Stimulated activated naive CD8-positive, alpha-beta T cell treated with anti-CD3 and anti-CD28 coated beads, Interleukin-15, amount 100 ng/mL, for 72 hours (primary cell): ENCODE measurements around the gene APMAP.

Experiments
- ATAC-seq: fragments of 150-1000 bp; cut with Tn5 transposase; 2 replicates; pipeline ENCODE4 v1.10.0; 2021; ENCODE audit warnings: mild to moderate bottlenecking, moderate library complexity
- DNase-seq, 2 donors: peaks; one replicate each; pipeline ENCODE4 v3.0.0; 2021 to 2022
- H3K27ac Mint-ChIP-seq, 2 donors: one replicate each; pipeline ENCODE4 v1.8.0; 2022; ENCODE audit warnings: mild to moderate bottlenecking in 2 of 2, mixed read lengths in 2 of 2, moderate library complexity in 2 of 2
- H3K27me3 Mint-ChIP-seq: one replicate; pipeline ENCODE4 v1.8.0; 2022; ENCODE audit warnings: mixed read lengths
- H3K4me1 Mint-ChIP-seq: one replicate; pipeline ENCODE4 v1.8.0; 2022; ENCODE audit warnings: mild to moderate bottlenecking, mixed read lengths
- H3K4me3 Mint-ChIP-seq, 2 donors: one replicate each; pipeline ENCODE4 v1.8.0; 2022; ENCODE audit warnings: mild to moderate bottlenecking in 2 of 2, mixed read lengths in 2 of 2, moderate library complexity in 1 of 2
- H3K9me3 Mint-ChIP-seq, 2 donors: one replicate each; pipeline ENCODE4 v1.8.0; 2022; ENCODE audit warnings: mixed read lengths in 2 of 2

Gene APMAP

GRCh38 chr20:25030649-25031207, 38.2 kb upstream of the APMAP start:
- Mint-ChIP-seq H3K27ac (no peak overlapping the region), H3K4me3 (no peak overlapping the region)

GRCh38 chr20:25030007-25030648, 37.6 kb upstream of the APMAP start:
- Mint-ChIP-seq H3K4me3 (no peak overlapping the region), H3K27ac (no peak overlapping the region), H3K4me1 (peaks cover 20% of the 10 kb centered on the region), H3K9me3 (no peaks in the 10 kb centered on the region), H3K27me3 (no peaks in the 10 kb centered on the region)
- DNase-seq (no peak), ATAC-seq (no peak)

More at GRCh38 chr20:25030649-25031207, 38.2 kb upstream of the APMAP start:
- DNase-seq: no peak
- Mint-ChIP-seq H3K4me1 (peaks cover 24% of the 10 kb centered on the region), H3K27me3 (no peaks in the 10 kb centered on the region), H3K9me3 (no peaks in the 10 kb centered on the region)
- no peak for ATAC-seq

GRCh38 chr20:25025986-25026605, 33.5 kb upstream of the APMAP start:
- no peaks in the 10 kb centered on the region for H3K27me3 Mint-ChIP-seq
- no peak overlapping the region for H3K4me3 Mint-ChIP-seq
- ATAC-seq (no peak), DNase-seq (no peak)
- H3K9me3 Mint-ChIP-seq: no peaks in the 10 kb centered on the region
- H3K27ac Mint-ChIP-seq: peak overlapping the region in 1 of 2 donors; percentile 78
- peaks cover 16% of the 10 kb centered on the region for H3K4me1 Mint-ChIP-seq

GRCh38 chr20:25025091-25025861, 32.7 kb upstream of the APMAP start:
- no peak for ATAC-seq
- H3K4me3 Mint-ChIP-seq: no peak overlapping the region
- no peaks in the 10 kb centered on the region for H3K9me3 Mint-ChIP-seq
- peak overlapping the region; percentile 68 to 78 for H3K27ac Mint-ChIP-seq
- H3K4me1 Mint-ChIP-seq: peaks cover 16% of the 10 kb centered on the region
- no peak for DNase-seq
- H3K27me3 Mint-ChIP-seq: no peaks in the 10 kb centered on the region

GRCh38 chr20:25024171-25024570, 31.6 kb upstream of the APMAP start:
- ATAC-seq (no peak), DNase-seq (no peak)
- peak overlapping the region in 1 of 2 donors; percentile 14 for H3K27ac Mint-ChIP-seq
- no peaks in the 10 kb centered on the region for H3K9me3 Mint-ChIP-seq
- H3K27me3 Mint-ChIP-seq: no peaks in the 10 kb centered on the region
- H3K4me1 Mint-ChIP-seq: peaks cover 16% of the 10 kb centered on the region
- H3K4me3 Mint-ChIP-seq: no peak overlapping the region

GRCh38 chr20:25023356-25023755, 30.8 kb upstream of the APMAP start:
- ATAC-seq: no peak
- no peaks in the 10 kb centered on the region for H3K27me3 Mint-ChIP-seq
- no peak for DNase-seq
- no peak overlapping the region for H3K4me3 Mint-ChIP-seq
- H3K4me1 Mint-ChIP-seq: peaks cover 16% of the 10 kb centered on the region
- no peaks in the 10 kb centered on the region for H3K9me3 Mint-ChIP-seq
- peak overlapping the region in 1 of 2 donors; percentile 10 for H3K27ac Mint-ChIP-seq

- H3K27ac Mint-ChIP-seq: peak overlapping the region in 1 of 2 donors; percentile 40
- DNase-seq (no peak), ATAC-seq (no peak)
- H3K27me3 Mint-ChIP-seq: no peaks in the 10 kb centered on the region
- no peak overlapping the region for H3K4me3 Mint-ChIP-seq
- peaks cover 16% of the 10 kb centered on the region for H3K4me1 Mint-ChIP-seq
- no peaks in the 10 kb centered on the region for H3K9me3 Mint-ChIP-seq
These were observed 30.1 kb upstream of the APMAP start for GRCh38 chr20:25022680-25023079.

- Mint-ChIP-seq H3K4me3 (no peak overlapping the region), H3K27ac (no peak overlapping the region), H3K27me3 (no peaks in the 10 kb centered on the region), H3K9me3 (no peaks in the 10 kb centered on the region), H3K4me1 (peaks cover 10% of the 10 kb centered on the region)
- ATAC-seq (no peak), DNase-seq (no peak)
These were observed 28.8 kb upstream of the APMAP start for GRCh38 chr20:25021336-25021735.

- no peak for ATAC-seq
- Mint-ChIP-seq H3K9me3 (no peaks in the 10 kb centered on the region), H3K4me1 (peaks cover 10% of the 10 kb centered on the region), H3K27ac (peak overlapping the region in 1 of 2 donors; percentile 86), H3K4me3 (no peak overlapping the region), H3K27me3 (no peaks in the 10 kb centered on the region)
- no peak for DNase-seq
These were observed 28.4 kb upstream of the APMAP start for GRCh38 chr20:25020901-25021301.

- peak overlapping the region in 1 of 2 donors; percentile 86 for H3K27ac Mint-ChIP-seq
These were observed 27.8 kb upstream of the APMAP start for GRCh38 chr20:25020345-25020744.

GRCh38 chr20:25019381-25020155, 27.0 kb upstream of the APMAP start:
- DNase-seq (no peak), ATAC-seq (no peak)
- Mint-ChIP-seq H3K27ac (no peak overlapping the region), H3K4me1 (peaks cover 10% of the 10 kb centered on the region), H3K27me3 (no peaks in the 10 kb centered on the region), H3K4me3 (no peak overlapping the region), H3K9me3 (no peaks in the 10 kb centered on the region)

More at GRCh38 chr20:25020345-25020744, 27.8 kb upstream of the APMAP start:
- Mint-ChIP-seq H3K4me3 (no peak overlapping the region), H3K9me3 (no peaks in the 10 kb centered on the region), H3K27me3 (no peaks in the 10 kb centered on the region), H3K4me1 (peaks cover 10% of the 10 kb centered on the region)
- DNase-seq (no peak), ATAC-seq (no peak)

- ATAC-seq: no peak
- Mint-ChIP-seq H3K27me3 (no peaks in the 10 kb centered on the region), H3K4me3 (no peak overlapping the region), H3K27ac (no peak overlapping the region), H3K4me1 (peaks cover 7% of the 10 kb centered on the region), H3K9me3 (no peaks in the 10 kb centered on the region)
- no peak for DNase-seq
These were observed 26.3 kb upstream of the APMAP start for GRCh38 chr20:25018841-25019240.

- H3K9me3 Mint-ChIP-seq: no peaks in the 10 kb centered on the region
- H3K4me3 Mint-ChIP-seq: no peak overlapping the region
- peaks cover 3% of the 10 kb centered on the region for H3K4me1 Mint-ChIP-seq
- peak overlapping the region in 1 of 2 donors; percentile 69 for H3K27ac Mint-ChIP-seq
- no peaks in the 10 kb centered on the region for H3K27me3 Mint-ChIP-seq
- ATAC-seq (no peak), DNase-seq (no peak)
These were observed 25.9 kb upstream of the APMAP start for GRCh38 chr20:25018425-25018824.

GRCh38 chr20:25017257-25017803, 24.8 kb upstream of the APMAP start:
- H3K4me1 Mint-ChIP-seq: no peaks in the 10 kb centered on the region
- no peak for DNase-seq
- no peak overlapping the region for H3K4me3 Mint-ChIP-seq
- no peak overlapping the region for H3K27ac Mint-ChIP-seq
- no peak for ATAC-seq
- no peaks in the 10 kb centered on the region for H3K27me3 Mint-ChIP-seq
- H3K9me3 Mint-ChIP-seq: no peaks in the 10 kb centered on the region

- H3K4me1 Mint-ChIP-seq: no peaks in the 10 kb centered on the region
- DNase-seq (no peak), ATAC-seq (no peak)
- H3K27me3 Mint-ChIP-seq: no peaks in the 10 kb centered on the region
- peak overlapping the region in 1 of 2 donors; percentile 27 for H3K27ac Mint-ChIP-seq
- H3K9me3 Mint-ChIP-seq: no peaks in the 10 kb centered on the region
- H3K4me3 Mint-ChIP-seq: no peak overlapping the region
These were observed 23.9 kb upstream of the APMAP start for GRCh38 chr20:25016471-25016870.
